Trophoblast cell (in vitro differentiated cells and primary cell): ENCODE measurements around the gene RNMT. TPM values are rescaled to one million over a fixed set of nuclear protein-coding genes. Genes with fewer than 3 reads are reported as not detected.
A peak's percentile ranks its signal among the peaks of the same experiment; 100 is the strongest.
"Not testable (repeated sequence)": the region's sequence is repeated elsewhere in the genome, so short reads cannot be mapped to it uniquely, and the experiment has no call there.

Experiments
- DNase-seq, 2 donors: peaks; one replicate each; pipeline ENCODE4 v3.0.0-alpha.2; 2016
- H2AFZ ChIP-seq: 2 replicates; pipeline ENCODE4 v1.6.1; 2013; ENCODE audit warnings: low read length, moderate library complexity, mild to moderate bottlenecking; ENCODE audit not compliant: insufficient read depth, poor library complexity
- H2AK5ac ChIP-seq: 2 replicates; pipeline ENCODE4 v1.6.1; 2013; ENCODE audit warnings: mild to moderate bottlenecking, low read length
- H2BK120ac ChIP-seq: 2 replicates; pipeline ENCODE4 v1.6.1; 2013; ENCODE audit warnings: low read length, mild to moderate bottlenecking, moderate library complexity; ENCODE audit not compliant: insufficient read depth, poor library complexity
- H2BK12ac ChIP-seq: 2 replicates; pipeline ENCODE4 v1.6.1; 2013; ENCODE audit warnings: mild to moderate bottlenecking, low read length, moderate library complexity
- H2BK5ac ChIP-seq: 2 replicates; pipeline ENCODE4 v1.6.1; 2013; ENCODE audit warnings: low read length, low read depth, moderate library complexity, mild to moderate bottlenecking; ENCODE audit not compliant: poor library complexity
- H3K14ac ChIP-seq: 2 replicates; pipeline ENCODE4 v1.6.1; 2013; ENCODE audit warnings: mild to moderate bottlenecking, low read length
- H3K18ac ChIP-seq: 2 replicates; pipeline ENCODE4 v1.6.1; 2013; ENCODE audit warnings: mild to moderate bottlenecking, low read length
- H3K23ac ChIP-seq: 2 replicates; pipeline ENCODE4 v1.6.1; 2013; ENCODE audit warnings: low read length
- H3K27ac ChIP-seq: 2 replicates; pipeline ENCODE4 v1.5.1; 2013; ENCODE audit warnings: low read depth, mild to moderate bottlenecking, inconsistent platforms, low read length, moderate library complexity
- H3K27me3 ChIP-seq: 2 replicates; pipeline ENCODE4 v1.6.1; 2013; ENCODE audit warnings: inconsistent platforms, mild to moderate bottlenecking, low read length, moderate library complexity; ENCODE audit not compliant: insufficient read depth
- H3K36me3 ChIP-seq, 2 experiments: 1 replicate in 1 of 2; 2 replicates in 1 of 2; pipeline ENCODE4 v1.6.1; 2013; ENCODE audit warnings: low read length in 2 of 2, mild to moderate bottlenecking in 2 of 2, moderate library complexity in 1 of 2; ENCODE audit not compliant: insufficient read depth in 2 of 2, control insufficient read depth in 1 of 2
- H3K4ac ChIP-seq: 2 replicates; pipeline ENCODE4 v1.6.1; 2013; ENCODE audit warnings: low read depth, mild to moderate bottlenecking, low read length, moderate library complexity
- H3K4me1 ChIP-seq, 2 experiments: 1 replicate in 1 of 2; 2 replicates in 1 of 2; pipeline ENCODE4 v1.6.1; 2013; ENCODE audit warnings: low read length in 2 of 2, mild to moderate bottlenecking in 2 of 2, moderate library complexity in 1 of 2; ENCODE audit not compliant: insufficient read depth in 2 of 2, control insufficient read depth in 1 of 2
- H3K4me2 ChIP-seq: 2 replicates; pipeline ENCODE4 v1.6.1; 2013; ENCODE audit warnings: inconsistent platforms, mild to moderate bottlenecking, low read length, moderate library complexity
- H3K4me3 ChIP-seq: 2 replicates; pipeline ENCODE4 v1.5.1; 2013; ENCODE audit warnings: mild to moderate bottlenecking, low read depth, low read length, inconsistent platforms
- H3K79me1 ChIP-seq: one replicate; pipeline ENCODE4 v1.6.1; 2013; ENCODE audit warnings: low read length
- H3K79me2 ChIP-seq: 2 replicates; pipeline ENCODE4 v1.6.1; 2013; ENCODE audit warnings: low read length, mild to moderate bottlenecking; ENCODE audit not compliant: control insufficient read depth, insufficient read depth, poor library complexity
- H3K9ac ChIP-seq: 2 replicates; pipeline ENCODE4 v1.6.1; 2013; ENCODE audit warnings: mild to moderate bottlenecking, low read length
- H3K9me3 ChIP-seq: 2 replicates; pipeline ENCODE4 v1.6.1; 2013; ENCODE audit warnings: low read depth, mild to moderate bottlenecking, control low read depth, inconsistent platforms, low read length; ENCODE audit not compliant: insufficient read depth
- H4K12ac ChIP-seq: 2 replicates; pipeline ENCODE4 v1.6.1; 2013; ENCODE audit warnings: low read depth, mild to moderate bottlenecking, low read length, moderate library complexity
- H4K8ac ChIP-seq: 2 replicates; pipeline ENCODE4 v1.6.1; 2013; ENCODE audit warnings: low read depth, mild to moderate bottlenecking, low read length, moderate library complexity
- H4K91ac ChIP-seq: one replicate; pipeline ENCODE4 v1.6.1; 2013; ENCODE audit warnings: low read depth, mild to moderate bottlenecking, low read length, moderate library complexity
- WGBS: extraction: QIAGEN DNeasy Blood & Tissue Kit; methylation state at CpG from one replicate; pipeline ENCODE4 v1.1.7; 2013; ENCODE audit warnings: missing lambda C conversion rate; ENCODE audit not compliant: insufficient read length, insufficient coverage; ENCODE audit errors: extremely low coverage; 5-methylcytosine and 5-hydroxymethylcytosine counted together
- polyA plus RNA-seq: library from polyadenylated mRNA; stranded (reverse); fragments of 200-250 nt; gene quantifications from 2 replicates; pipeline ENCODE4 v1.2.3, GENCODE V29; 2013

RNMT gene
- 32.0 and 35.1 TPM in 2 replicates for polyA plus RNA-seq

DNA sequence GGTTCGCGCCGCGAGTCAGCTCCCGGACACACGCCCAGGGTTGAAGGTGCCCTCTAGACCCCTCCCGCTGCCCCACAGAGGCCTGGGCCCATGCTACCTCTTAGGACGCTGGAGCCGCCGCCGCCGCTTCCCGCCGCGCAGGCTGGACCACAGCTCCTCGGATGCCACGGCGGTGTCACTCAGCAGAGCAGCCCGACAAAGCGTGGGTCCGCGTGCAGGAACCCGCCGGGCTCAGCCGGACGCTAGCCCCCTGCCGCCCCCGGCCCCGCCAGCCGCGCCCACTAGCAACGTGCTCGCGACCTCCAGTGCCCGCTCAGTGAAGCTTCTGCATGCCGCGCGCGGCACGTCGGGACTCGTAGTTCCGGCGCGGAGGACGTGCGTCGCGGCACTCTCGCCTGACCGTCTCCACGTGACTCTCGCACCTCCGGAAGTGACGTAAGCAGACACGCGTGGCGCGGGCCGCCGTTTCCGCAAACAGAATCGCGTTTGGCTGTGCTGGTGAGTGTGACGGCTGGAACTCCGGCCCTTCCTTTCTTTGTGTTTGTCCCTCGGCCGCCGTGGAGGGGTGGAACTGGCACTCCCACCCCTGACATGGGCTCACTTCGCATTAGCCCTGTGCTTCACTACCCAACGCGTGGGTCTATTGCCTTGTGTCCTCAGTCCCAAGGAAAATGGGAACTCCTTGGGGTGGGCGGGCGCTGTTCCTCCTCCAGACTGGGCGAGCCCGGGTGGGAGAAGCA lies at the start of gene RNMT, which contains the start of gene FAM210A:
RNMT (plus strand) TSS at position 442 of the 740 bp plus-strand sequence. CDS start 4,845 bp downstream, outside the sequence.
FAM210A (minus strand) TSS at position 327 of the 740 bp plus-strand sequence. CDS start 44,481 bp downstream, outside the sequence.
- peak within 1 kb of the TSS; percentile 5 for H2BK120ac ChIP-seq
- H4K91ac ChIP-seq = peak within 1 kb of the TSS; percentile 65
- H3K27me3 ChIP-seq = no peaks in the 10 kb centered on the region
- H3K23ac ChIP-seq = peak within 1 kb of the TSS; percentile 54
- H3K79me2 ChIP-seq = peaks cover 5% of the 10 kb centered on the region
- no peaks in the 10 kb centered on the region for H3K36me3 ChIP-seq
- H3K14ac ChIP-seq = peak within 1 kb of the TSS; percentile 56
- H3K79me1 ChIP-seq = peaks cover 6% of the 10 kb centered on the region
- H3K4me3 ChIP-seq = peak within 1 kb of the TSS; percentile 96
- DNase-seq = peak; percentile 92 to 98
- peak within 1 kb of the TSS; percentile 58 for H3K18ac ChIP-seq
- no CpG with 5 or more reads among the region's 76 CpGs for WGBS
- H2BK12ac ChIP-seq = no peak within 1 kb of the TSS
- H3K4ac ChIP-seq = peak within 1 kb of the TSS; percentile 9
- H2BK5ac ChIP-seq = peak within 1 kb of the TSS; percentile 17
- H2AFZ ChIP-seq = peak within 1 kb of the TSS; percentile 71
- peak within 1 kb of the TSS; percentile 40 for H4K12ac ChIP-seq
- peak within 1 kb of the TSS; percentile 73 for H4K8ac ChIP-seq
- H3K9ac ChIP-seq = peak within 1 kb of the TSS; percentile 91
- H3K9me3 ChIP-seq = no peaks in the 10 kb centered on the region
- peak within 1 kb of the TSS; percentile 61 for H3K27ac ChIP-seq
- peak within 1 kb of the TSS; percentile 99 for H3K4me2 ChIP-seq
- no peak within 1 kb of the TSS for H2AK5ac ChIP-seq
- H3K4me1 ChIP-seq = peaks cover 0 to 6% of the 10 kb centered on the region in 2 experiments

- DNase-seq, H3K4me2 ChIP-seq, H2AK5ac ChIP-seq, H2BK12ac ChIP-seq, H2BK120ac ChIP-seq, H4K8ac ChIP-seq, H3K9ac ChIP-seq, H2AFZ ChIP-seq, H3K14ac ChIP-seq, H3K4ac ChIP-seq, H2BK5ac ChIP-seq, H3K79me2 ChIP-seq, H3K4me1 ChIP-seq, H3K27ac ChIP-seq, H3K18ac ChIP-seq, H3K4me3 ChIP-seq, H3K36me3 ChIP-seq, H3K27me3 ChIP-seq, H4K12ac ChIP-seq, H4K91ac ChIP-seq, H3K79me1 ChIP-seq, H3K9me3 ChIP-seq, H3K23ac ChIP-seq: not testable (repeated sequence)
- WGBS = no CpG with 5 or more reads among the region's 13 CpGs
Observed at GRCh38 chr18:13677350-13677749, 49.1 kb upstream of the RNMT start.

GRCh38 chr18:13680612-13681011 lies 45.9 kb upstream of the RNMT start:
- Histone ChIP-seq H2AK5ac (no peak overlapping the region), H2BK12ac (no peak overlapping the region), H3K4ac (no peak overlapping the region), H2AFZ (no peak overlapping the region), H4K91ac (no peak overlapping the region), H4K8ac (no peak overlapping the region), H3K9me3 (no peaks in the 10 kb centered on the region), H3K27me3 (no peaks in the 10 kb centered on the region), H3K4me3 (no peak overlapping the region), H3K27ac (no peak overlapping the region), H4K12ac (no peak overlapping the region), H2BK120ac (no peak overlapping the region), H3K79me2 (no peaks in the 10 kb centered on the region), H2BK5ac (no peak overlapping the region), H3K14ac (no peak overlapping the region), H3K9ac (no peak overlapping the region), H3K4me1 (no peaks in the 10 kb centered on the region), H3K79me1 (no peaks in the 10 kb centered on the region), H3K23ac (no peak overlapping the region), H3K4me2 (no peak overlapping the region), H3K18ac (no peak overlapping the region), H3K36me3 (no peaks in the 10 kb centered on the region)
- DNase-seq = peak; percentile 27 to 65
- WGBS = no CpG with 5 or more reads among the region's 5 CpGs

DNA sequence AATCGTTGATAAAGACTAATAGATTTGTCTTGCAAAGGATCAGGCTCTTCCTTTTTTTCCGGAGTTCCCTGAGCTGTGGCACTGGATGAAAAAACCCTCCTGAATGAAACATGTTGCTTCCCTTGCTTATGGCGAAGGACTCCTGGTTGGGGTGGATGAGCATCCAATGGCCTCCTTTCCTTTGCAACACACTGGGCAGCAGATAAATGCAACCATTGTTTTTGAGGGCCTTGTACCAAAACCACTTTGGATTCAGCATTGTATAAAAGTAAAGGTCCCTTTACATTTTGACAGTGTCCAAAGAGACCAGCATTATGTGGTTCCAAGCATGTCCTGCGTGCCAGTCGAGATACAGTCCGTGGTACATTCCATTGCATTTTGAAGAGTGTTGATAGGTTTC lies 44.8 kb upstream of the RNMT start:
- Histone ChIP-seq H2BK12ac (no peak overlapping the region), H2BK120ac (no peak overlapping the region), H3K9me3 (no peaks in the 10 kb centered on the region), H2AK5ac (no peak overlapping the region), H2AFZ (no peak overlapping the region), H3K9ac (no peak overlapping the region), H2BK5ac (no peak overlapping the region), H3K27me3 (no peaks in the 10 kb centered on the region), H3K27ac (no peak overlapping the region), H3K4me1 (no peaks in the 10 kb centered on the region), H4K8ac (no peak overlapping the region), H3K79me1 (no peaks in the 10 kb centered on the region), H3K4me2 (no peak overlapping the region), H3K18ac (no peak overlapping the region), H4K91ac (no peak overlapping the region), H3K4me3 (no peak overlapping the region), H4K12ac (no peak overlapping the region), H3K36me3 (no peaks in the 10 kb centered on the region), H3K79me2 (no peaks in the 10 kb centered on the region), H3K14ac (no peak overlapping the region), H3K23ac (no peak overlapping the region), H3K4ac (no peak overlapping the region)
- DNase-seq = no peak
- no CpG with 5 or more reads among the region's 6 CpGs for WGBS
